Brain pericyte (primary cell): Measurements from ENCODE around the gene VSTM2L.

Source experiments
- DNase-seq: peaks from one replicate; pipeline ENCODE4 v3.0.0-alpha.2; 2012; ENCODE audit warnings: low read depth, low spot score

VSTM2L gene

GRCh38 chr20:37878835-37879599 is 23.9 kb upstream of the VSTM2L start:
- DNase-seq: no peak

DNA sequence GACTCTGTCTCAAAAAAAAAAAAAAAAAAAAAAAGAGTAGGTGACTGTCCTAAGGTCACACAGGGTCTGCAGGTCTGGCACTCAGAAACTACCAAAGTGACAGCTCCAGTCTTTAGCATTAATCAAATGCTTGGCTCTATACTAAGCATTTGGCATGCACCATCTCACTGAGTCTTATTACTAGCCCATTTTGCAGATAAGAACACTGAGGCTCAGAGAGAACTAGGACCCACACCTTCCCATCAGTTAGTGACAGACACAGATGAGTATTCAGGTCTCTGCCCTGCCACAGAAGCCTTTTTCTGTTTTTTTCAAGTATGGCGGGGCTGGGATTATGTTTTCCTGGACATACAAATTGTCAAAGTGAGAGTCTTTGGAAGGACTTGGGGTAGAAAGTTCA is 23.1 kb upstream of the VSTM2L start:
- no peak for DNase-seq

GRCh38 chr20:37880726-37881591 is 22.0 kb upstream of the VSTM2L start:
- no peak for DNase-seq

DNA sequence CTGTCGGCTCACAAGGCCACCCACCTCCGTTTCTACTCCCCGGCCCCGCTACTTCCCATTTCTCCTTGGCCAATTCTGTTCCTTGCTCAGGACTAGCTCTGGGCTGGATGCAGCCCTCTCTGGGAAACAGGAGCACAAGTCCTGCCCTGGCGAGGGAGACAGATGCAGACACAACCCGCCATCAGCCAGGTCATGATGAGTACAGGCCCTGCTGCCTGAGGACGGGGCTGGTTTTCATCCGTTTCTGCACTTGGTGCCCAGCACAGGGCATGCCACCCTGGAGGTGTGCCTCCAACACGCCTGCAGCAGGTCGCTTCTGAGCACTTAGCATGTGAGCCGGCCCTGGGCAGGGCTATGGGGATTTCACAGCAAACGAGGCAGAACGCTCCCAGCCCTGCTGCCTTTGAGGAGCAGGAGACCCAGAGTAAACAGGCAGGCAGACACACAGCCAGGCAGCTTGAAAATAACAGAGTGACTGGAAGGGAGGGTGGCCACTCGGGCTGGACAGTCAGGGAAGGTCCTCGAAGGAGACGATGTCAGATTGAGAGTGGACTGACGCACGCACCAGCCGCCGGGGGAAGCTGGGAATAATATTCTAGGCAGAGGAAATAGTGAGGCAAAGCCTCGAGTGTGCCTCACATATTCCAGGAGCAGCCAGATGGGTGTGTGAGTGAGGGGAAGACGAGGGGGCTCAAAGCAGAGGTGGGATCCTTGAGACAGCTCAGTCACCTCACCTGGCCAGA is 21.2 kb upstream of the VSTM2L start:
- no peak for DNase-seq

GRCh38 chr20:37882961-37883712 is 19.8 kb upstream of the VSTM2L start:
- no peak for DNase-seq

DNA sequence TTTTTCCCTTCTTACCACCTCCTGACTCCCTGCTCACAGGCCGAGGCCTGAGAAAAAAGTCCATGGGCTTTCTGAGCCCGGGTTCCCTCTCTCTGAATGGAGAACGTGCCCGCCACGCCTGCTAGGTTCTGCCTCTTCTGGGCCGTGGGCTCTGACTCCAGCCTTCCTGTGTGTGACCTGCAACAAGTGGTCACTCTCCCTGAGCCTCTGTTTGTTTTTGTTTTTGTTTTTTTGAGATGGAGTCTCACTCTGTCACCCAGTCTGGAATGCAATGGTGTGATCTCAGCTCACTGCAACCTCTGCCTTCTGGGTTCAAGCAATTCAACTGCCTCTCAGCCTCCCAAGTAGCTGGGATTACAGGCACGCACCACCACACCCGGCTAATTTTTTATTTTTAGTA is 17.9 kb upstream of the VSTM2L start:
- DNase-seq: no peak

GRCh38 chr20:37885593-37886503 is 17.1 kb upstream of the VSTM2L start:
- no peak for DNase-seq

- DNase-seq: no peak
These were observed 16.1 kb upstream of the VSTM2L start for GRCh38 chr20:37886851-37887297.

- DNase-seq: no peak
These were observed 14.3 kb upstream of the VSTM2L start for GRCh38 chr20:37888641-37889040.

DNA sequence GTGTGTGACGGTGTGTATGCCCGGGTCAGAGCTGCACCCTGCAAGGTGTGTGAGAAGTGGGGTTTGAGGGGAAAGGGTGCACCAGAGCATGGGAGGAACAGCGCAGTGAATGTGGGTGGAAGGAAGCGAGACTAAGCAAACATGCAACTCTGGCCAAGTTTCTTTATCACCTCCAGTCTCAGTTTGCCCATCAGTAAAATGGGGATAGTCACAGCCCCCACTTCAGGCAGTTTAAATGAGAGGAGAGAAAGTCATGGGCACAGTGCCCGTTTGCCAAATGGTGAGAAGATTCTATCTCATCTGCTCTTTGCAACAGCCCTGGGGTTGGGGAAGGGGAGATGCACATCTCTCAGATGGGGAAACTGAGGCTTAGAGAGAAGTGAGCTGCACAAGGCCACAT is 12.8 kb upstream of the VSTM2L start:
- DNase-seq: no peak

GRCh38 chr20:37890643-37891042 is 12.3 kb upstream of the VSTM2L start:
- no peak for DNase-seq

DNA sequence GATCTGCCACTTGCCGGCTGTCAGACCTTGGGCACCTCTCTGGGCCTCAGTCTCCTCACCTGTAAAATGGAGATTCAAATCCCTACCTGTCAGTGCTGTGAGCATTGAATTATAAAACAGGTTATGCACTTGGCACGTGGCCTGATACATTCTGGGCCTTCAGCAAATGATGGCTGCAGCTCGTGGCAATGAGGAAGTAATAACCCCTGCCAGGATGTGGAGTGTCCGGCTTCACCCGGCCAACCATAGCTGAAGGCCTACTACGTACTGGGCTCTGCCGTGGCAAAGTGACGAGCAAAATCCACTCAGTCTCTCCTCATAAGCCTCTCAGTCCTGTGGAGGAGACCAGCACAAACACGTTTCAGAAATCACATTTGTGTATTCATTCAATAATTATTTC is 10.9 kb upstream of the VSTM2L start:
- no peak for DNase-seq

GRCh38 chr20:37893566-37894241 is 9.2 kb upstream of the VSTM2L start:
- no peak for DNase-seq

DNA sequence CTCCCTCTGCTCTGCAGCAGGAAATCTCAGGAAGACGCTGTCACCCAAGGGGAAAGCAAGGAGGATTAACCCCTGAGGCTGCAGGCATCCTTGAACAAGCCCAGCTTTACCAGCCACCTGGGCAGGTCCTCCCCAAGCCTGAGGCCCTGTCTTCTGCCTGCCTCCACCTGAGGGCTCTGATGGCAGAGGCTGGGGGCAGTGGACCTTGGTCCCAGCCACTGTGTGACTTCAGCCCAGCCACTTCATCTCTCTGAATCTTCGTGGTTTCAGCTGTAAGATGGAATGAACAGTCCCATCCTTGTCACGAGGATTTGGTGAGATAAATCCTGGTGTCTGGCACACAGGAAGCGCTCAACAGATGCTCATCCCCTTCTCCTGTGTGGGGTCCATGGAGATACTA is 8.5 kb upstream of the VSTM2L start:
- DNase-seq: no peak

DNA sequence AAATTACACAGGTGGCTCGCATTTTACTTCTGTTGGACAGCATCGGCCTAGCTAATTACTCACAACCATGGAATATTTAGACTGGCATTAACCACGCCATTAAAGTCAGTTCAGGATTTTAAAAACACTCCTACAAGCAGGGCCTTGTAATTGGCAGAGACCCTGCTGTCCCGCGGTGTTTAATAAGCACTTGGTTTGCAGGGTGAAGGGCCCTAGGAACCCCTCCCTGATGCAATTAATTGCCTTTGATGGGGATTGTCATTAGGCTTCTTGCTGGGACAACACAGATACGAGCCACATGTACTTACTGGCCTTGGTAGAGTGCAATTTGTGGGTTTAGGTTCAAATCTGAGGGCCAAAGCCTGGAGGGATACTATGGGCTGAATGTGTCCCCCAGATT is 7.8 kb upstream of the VSTM2L start:
- no peak for DNase-seq

GRCh38 chr20:37896932-37897548 is 5.9 kb upstream of the VSTM2L start:
- DNase-seq: no peak

DNA sequence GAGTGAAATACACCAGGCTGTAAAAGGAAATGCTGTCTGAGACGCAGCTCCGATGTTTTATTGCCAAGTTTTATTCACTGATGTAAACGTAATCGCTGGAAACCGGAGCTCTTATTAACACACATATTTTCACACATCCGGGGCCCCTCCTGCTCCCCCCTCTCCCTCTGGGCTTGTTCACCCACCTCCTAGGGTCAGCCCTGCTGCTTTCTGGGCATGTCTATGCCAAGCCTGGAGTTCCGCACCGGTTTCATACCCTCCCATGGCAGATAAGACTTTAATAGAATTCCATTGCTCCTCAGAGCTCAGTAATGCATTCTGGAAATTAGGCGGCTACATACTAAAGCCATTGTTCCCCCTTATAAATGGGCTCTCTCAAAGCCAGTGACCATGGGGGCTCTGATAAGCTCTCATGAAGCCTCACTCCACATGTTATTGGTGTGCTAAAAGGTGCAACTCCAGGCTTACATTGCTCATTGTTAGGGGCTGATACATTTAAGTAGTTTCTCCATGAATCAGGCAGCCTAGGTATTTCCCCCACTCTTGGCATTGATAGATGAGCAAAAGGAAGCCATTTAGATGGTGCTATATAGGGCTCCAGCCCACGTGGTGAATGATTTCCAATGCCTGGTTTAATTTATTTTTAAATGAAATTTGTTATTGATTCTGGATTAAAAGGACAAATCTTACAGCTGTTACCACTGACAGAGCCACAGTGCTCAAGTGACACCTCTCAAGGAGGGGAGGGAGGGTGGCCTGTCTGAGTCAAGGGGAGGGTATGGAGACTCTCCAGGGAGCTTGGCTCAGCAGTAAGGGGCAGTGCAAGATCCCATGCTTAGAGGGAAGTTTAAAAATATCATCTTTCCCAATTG is 4.5 kb upstream of the VSTM2L start:
- DNase-seq: no peak
